ENCODE measurements around the gene C1orf159.

DNA sequence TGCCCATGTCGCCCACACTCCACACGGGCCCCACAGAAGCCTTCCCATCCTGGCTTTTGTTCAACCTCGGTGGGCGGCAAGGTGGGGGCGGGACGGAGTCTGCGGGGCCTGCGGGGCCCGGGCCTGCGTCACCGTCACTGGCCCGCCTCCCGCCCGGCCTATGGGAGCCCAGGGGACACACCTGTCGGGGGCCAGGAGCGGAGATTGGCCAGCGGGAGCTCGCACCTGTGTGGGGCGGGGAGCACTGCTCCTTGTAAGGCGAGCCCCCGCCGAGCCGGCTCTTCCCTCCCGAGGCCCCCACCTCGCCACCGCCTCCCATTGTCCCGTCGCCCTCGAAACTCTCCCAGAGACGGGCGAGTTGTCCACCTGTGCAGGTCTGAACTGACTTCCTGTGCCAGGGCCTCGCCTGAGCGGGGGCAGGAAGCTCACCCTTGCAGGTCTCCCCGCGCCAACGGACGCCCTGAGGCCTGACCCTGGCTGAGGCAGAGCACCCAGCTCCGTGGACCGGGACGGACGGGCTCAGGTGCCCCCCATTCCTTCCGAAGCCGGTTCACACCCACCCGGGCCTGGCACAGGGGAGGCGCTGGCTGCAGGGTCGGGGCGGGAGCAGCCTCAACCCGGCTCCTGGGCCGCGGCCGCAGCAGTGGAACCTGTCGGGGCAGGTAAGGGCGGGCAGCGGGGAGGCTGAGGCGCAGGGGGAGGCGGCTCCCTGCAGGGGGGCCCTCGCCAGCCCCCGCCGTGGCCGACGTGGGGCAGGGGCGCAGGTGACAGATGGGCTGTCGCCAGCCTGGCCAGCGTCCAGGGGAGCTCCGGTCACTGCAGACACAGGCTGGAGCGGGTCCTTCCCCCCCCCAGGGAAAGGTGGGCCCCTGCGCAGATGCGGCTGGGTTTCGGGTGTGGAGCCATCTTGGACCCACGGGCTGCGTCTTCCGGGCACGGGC, 47.0 kb upstream of the C1orf159 start:
- TF ChIP-seq TAF1 (IDR thresholded peaks at IDR 0.05; ENCODE audit: low read depth) (no peak), MXI1 (conservative IDR thresholded peaks at IDR 0.05; ENCODE audit: poor library complexity, severe bottlenecking) (no peak), EZH2 (IDR thresholded peaks at IDR 0.05; ENCODE audit: borderline replicate concordance, insufficient read depth, low read length, poor library complexity, severe bottlenecking) (no peak), EP300 (conservative IDR thresholded peaks at IDR 0.05; ENCODE audit: poor library complexity, severe bottlenecking) (no peak), POLR2AphosphoS5 (IDR thresholded peaks at IDR 0.05) (no peak), SMC3 (conservative IDR thresholded peaks at IDR 0.05; ENCODE audit: poor library complexity) (no peak), RAD21 (conservative IDR thresholded peaks at IDR 0.05) (no peak)
- TF ChIP-seq, protein P1, sequence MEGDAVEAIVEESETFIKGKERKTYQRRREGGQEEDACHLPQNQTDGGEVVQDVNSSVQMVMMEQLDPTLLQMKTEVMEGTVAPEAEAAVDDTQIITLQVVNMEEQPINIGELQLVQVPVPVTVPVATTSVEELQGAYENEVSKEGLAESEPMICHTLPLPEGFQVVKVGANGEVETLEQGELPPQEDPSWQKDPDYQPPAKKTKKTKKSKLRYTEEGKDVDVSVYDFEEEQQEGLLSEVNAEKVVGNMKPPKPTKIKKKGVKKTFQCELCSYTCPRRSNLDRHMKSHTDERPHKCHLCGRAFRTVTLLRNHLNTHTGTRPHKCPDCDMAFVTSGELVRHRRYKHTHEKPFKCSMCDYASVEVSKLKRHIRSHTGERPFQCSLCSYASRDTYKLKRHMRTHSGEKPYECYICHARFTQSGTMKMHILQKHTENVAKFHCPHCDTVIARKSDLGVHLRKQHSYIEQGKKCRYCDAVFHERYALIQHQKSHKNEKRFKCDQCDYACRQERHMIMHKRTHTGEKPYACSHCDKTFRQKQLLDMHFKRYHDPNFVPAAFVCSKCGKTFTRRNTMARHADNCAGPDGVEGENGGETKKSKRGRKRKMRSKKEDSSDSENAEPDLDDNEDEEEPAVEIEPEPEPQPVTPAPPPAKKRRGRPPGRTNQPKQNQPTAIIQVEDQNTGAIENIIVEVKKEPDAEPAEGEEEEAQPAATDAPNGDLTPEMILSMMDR (IDR thresholded peaks at IDR 0.05; ENCODE audit: poor library complexity, severe bottlenecking) = no peak
- TF ChIP-seq, protein P2, sequence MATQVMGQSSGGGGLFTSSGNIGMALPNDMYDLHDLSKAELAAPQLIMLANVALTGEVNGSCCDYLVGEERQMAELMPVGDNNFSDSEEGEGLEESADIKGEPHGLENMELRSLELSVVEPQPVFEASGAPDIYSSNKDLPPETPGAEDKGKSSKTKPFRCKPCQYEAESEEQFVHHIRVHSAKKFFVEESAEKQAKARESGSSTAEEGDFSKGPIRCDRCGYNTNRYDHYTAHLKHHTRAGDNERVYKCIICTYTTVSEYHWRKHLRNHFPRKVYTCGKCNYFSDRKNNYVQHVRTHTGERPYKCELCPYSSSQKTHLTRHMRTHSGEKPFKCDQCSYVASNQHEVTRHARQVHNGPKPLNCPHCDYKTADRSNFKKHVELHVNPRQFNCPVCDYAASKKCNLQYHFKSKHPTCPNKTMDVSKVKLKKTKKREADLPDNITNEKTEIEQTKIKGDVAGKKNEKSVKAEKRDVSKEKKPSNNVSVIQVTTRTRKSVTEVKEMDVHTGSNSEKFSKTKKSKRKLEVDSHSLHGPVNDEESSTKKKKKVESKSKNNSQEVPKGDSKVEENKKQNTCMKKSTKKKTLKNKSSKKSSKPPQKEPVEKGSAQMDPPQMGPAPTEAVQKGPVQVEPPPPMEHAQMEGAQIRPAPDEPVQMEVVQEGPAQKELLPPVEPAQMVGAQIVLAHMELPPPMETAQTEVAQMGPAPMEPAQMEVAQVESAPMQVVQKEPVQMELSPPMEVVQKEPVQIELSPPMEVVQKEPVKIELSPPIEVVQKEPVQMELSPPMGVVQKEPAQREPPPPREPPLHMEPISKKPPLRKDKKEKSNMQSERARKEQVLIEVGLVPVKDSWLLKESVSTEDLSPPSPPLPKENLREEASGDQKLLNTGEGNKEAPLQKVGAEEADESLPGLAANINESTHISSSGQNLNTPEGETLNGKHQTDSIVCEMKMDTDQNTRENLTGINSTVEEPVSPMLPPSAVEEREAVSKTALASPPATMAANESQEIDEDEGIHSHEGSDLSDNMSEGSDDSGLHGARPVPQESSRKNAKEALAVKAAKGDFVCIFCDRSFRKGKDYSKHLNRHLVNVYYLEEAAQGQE (IDR thresholded peaks at IDR 0.05; ENCODE audit: borderline replicate concordance) = no peak

All from neural cell (in vitro differentiated cells).